ELF-1 (cell line): ENCODE measurements around the gene STRN.
"Not testable (repeated sequence)": the region's sequence is repeated elsewhere in the genome, so short reads cannot be mapped to it uniquely, and the experiment has no call there.

Source experiments
- DNase-seq: peaks from one replicate; pipeline ENCODE4 v3.0.0-alpha.2; 2016; ENCODE audit warnings: low read depth, low spot score

STRN gene

GRCh38 chr2:36834731-36835524 lies 131.4 kb downstream of the STRN start:
- no peak for DNase-seq

- no peak for DNase-seq
Measured at GRCh38 chr2:36834203-36834602, 132.1 kb downstream of the STRN start.

GRCh38 chr2:36831185-36831584 lies 135.2 kb downstream of the STRN start:
- no peak for DNase-seq

- DNase-seq: not testable (repeated sequence)
Measured at GRCh38 chr2:36824683-36825082, 141.7 kb downstream of the STRN start.

GRCh38 chr2:36824273-36824672 lies 142.1 kb downstream of the STRN start:
- DNase-seq: peak; percentile 48

- DNase-seq: peak; percentile 15
Measured at GRCh38 chr2:36823862-36824261, 142.5 kb downstream of the STRN start.

- no peak for DNase-seq
Measured at GRCh38 chr2:36820942-36821605, 145.3 kb downstream of the STRN start.

GRCh38 chr2:36819095-36819711 lies 147.1 kb downstream of the STRN start:
- DNase-seq: no peak

GRCh38 chr2:36818542-36818941 lies 147.8 kb downstream of the STRN start:
- no peak for DNase-seq

GRCh38 chr2:36812196-36812595 lies 154.1 kb downstream of the STRN start:
- peak; percentile 51 for DNase-seq

- no peak for DNase-seq
Measured at GRCh38 chr2:36811071-36811470, 155.3 kb downstream of the STRN start.

GRCh38 chr2:36809069-36809445 lies 157.3 kb downstream of the STRN start:
- no peak for DNase-seq

- DNase-seq: no peak
Measured at GRCh38 chr2:36808386-36809068, 157.8 kb downstream of the STRN start.

- no peak for DNase-seq
Measured at GRCh38 chr2:36807223-36807886, 159.0 kb downstream of the STRN start.

- no peak for DNase-seq
Measured at GRCh38 chr2:36805635-36806224, 160.6 kb downstream of the STRN start.

GRCh38 chr2:36802952-36803351 lies 163.4 kb downstream of the STRN start:
- no peak for DNase-seq

- DNase-seq: no peak
Measured at GRCh38 chr2:36801088-36801487, 165.2 kb downstream of the STRN start.

- DNase-seq: no peak
Measured at GRCh38 chr2:36800381-36800780, 166.0 kb downstream of the STRN start.

- no peak for DNase-seq
Measured at GRCh38 chr2:36798724-36799123, 167.6 kb downstream of the STRN start.

- DNase-seq: no peak
Measured at GRCh38 chr2:36797324-36798070, 168.8 kb downstream of the STRN start.
